Measurements from ENCODE around the gene RRP12. TPM values are rescaled to one million over a fixed set of nuclear protein-coding genes. Genes with fewer than 3 reads are reported as not detected.

The RRP12 gene
- total RNA-seq, 1 experiment from 2014 or later = 14.4 TPM

DNA sequence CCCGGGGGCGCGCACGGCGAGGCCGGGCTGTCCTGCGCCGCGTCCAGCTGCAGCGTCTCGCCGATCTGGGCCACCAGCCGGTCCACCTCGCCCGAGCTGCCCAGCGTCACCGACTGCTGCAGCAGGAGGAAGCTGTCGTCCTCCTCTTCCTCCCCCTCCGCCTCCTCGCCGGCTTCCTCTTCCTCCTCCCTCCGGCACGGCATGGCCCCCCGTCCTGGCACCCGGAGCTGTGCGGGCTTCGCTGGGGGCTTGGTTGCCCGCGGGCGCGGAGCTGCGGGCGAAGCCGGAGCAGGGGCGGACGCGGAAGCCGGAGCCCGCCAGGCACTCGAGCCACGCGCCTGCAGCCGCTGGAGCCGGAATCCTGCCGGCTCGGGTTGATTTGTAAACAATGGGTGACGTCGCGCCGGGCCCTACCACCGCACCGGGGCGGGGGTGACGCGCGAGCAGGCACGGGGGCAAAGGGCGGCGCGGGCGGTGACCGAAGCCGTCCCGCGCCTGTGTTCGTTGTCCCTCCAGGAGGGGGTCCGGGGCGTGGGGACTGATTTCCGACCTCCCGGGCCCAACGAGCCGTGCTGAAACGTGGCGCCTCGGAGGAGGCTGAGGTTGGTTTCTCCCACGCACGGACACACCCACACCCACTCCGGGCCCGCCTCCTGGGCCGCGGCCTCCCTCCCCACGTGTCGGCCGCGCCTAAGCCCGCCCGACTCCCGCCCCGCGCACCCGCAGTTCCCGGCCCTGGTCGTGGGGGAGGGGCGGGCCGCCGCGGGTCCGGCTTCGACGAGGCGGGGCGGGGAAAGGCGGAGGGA, 66.6 kb downstream of the RRP12 start, which contains the start of gene FRAT2:
FRAT2 (minus strand) TSS at position 360 of the 806 bp plus-strand sequence; CDS start at position 203, 157 bp downstream.
- DNase-seq (ENCODE audit: low spot score) = peak; percentile 71

GRCh38 chr10:97333601-97334369, 67.4 kb downstream of the RRP12 start:
- no peak for DNase-seq (ENCODE audit: low spot score)

- peak; percentile 37 for DNase-seq (ENCODE audit: low spot score)
These were observed 67.9 kb downstream of the RRP12 start for GRCh38 chr10:97333351-97333600.

- DNase-seq (ENCODE audit: low spot score) = peak; percentile 75
These were observed 68.4 kb downstream of the RRP12 start for GRCh38 chr10:97332591-97333350.

- DNase-seq (ENCODE audit: low spot score) = no peak
These were observed 69.9 kb downstream of the RRP12 start for GRCh38 chr10:97331153-97331703.

- no peak for DNase-seq (ENCODE audit: low spot score)
These were observed 71.4 kb downstream of the RRP12 start for GRCh38 chr10:97329766-97330165.

GRCh38 chr10:97328646-97329453, 72.3 kb downstream of the RRP12 start:
- no peak for DNase-seq (ENCODE audit: low spot score)

DNA sequence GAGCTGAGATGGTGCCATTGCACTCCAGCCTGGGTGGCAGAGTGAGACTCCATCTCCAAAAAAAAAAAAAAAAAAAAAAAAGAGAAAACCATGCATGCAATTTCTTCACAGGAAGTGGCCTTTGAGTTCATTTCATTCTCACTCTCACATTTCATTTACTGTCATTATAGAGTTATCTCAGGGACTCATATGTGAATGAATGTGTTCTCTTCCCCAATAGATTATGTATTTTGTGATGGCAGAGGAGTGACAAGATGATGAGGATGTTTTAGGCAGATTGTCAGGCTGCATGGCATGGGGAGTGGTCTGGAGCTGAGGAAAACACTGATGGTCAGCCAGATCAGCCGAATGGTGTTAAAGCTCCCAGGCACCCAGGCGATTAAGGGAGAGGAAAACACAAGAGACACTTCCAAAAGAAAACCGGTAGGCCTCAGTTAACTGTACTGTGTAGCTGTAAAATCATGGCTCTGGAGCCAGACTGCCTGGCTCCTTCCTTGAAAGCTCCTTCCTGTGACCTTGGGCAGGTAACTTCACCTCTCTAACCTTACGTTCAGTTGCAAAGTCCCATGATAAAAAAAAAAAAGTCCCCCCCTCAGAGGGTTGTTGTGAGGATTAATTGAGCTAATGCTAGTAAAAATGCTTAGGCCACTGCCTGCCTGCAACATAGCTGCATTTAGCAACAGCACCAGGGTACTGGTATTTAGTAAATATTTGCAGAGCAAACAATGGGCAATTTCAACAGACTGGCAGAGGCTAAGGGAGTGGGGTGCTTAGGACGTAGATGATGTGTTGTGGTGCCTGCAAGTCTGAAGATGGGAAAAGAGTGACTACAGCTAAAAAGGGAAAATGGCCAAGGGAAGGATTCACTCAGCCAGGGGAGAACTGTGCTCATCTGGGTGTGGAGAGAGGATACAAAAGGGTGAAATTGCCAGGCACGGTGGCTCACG, 73.5 kb downstream of the RRP12 start:
- DNase-seq (ENCODE audit: low spot score) = no peak

DNA sequence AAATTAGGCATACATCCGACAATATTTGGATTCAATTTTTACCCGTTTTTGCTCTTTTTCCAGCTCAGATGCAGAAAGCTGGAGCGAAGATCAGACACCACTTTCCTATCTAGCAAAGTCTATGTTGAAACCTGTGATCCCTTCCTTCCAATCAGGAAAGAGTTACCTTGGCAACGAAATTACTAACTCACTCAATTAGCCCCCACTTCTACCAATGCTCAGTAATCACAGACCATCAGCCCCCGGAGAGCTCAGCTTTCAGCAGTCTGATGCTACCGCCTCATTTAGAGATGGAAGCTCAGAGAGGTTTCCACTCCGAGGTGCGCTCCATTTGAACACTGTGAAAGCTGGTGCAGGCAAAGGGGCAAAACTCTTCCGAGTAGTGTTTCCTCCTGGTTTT, 75.4 kb downstream of the RRP12 start:
- DNase-seq (ENCODE audit: low spot score) = no peak

DNA sequence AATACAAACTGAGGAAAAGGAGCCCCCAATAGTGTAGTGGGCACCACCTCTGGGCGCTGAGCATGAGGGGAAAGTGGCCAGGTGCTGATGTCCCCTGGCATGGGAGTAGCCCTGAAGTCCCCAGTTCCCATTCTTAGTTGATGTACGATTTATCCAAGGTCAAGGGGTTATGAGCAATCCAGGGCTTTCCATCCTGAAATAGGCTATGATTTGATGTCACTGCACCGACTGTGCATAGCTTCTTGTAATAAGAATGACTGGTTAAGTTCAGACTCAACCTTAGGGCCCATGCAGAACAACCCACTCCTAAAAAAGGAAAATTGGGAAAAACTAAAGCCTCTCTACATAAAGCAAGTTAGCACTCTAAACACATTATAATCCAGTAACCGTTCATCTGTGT, 77.6 kb downstream of the RRP12 start:
- DNase-seq (ENCODE audit: low spot score) = no peak

DNA sequence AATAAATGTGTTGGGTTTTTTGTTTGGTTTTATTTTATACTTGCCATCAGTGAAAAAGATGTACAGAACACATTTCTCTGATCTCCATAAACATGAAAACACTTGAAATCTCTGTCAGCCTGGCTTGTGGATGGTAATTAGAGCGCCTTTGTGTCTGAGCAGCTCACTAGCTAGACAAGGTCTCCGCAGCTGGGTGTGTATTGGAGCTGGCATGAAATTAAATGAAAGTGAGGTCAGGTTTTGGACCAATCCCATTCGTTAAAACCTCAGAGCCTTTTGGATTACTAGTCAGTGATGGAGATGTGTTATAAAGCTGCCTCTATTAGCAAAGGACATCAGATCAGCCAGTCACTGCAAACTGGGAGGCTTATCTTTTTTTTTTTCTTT, 79.3 kb downstream of the RRP12 start:
- DNase-seq (ENCODE audit: low spot score) = no peak

DNA sequence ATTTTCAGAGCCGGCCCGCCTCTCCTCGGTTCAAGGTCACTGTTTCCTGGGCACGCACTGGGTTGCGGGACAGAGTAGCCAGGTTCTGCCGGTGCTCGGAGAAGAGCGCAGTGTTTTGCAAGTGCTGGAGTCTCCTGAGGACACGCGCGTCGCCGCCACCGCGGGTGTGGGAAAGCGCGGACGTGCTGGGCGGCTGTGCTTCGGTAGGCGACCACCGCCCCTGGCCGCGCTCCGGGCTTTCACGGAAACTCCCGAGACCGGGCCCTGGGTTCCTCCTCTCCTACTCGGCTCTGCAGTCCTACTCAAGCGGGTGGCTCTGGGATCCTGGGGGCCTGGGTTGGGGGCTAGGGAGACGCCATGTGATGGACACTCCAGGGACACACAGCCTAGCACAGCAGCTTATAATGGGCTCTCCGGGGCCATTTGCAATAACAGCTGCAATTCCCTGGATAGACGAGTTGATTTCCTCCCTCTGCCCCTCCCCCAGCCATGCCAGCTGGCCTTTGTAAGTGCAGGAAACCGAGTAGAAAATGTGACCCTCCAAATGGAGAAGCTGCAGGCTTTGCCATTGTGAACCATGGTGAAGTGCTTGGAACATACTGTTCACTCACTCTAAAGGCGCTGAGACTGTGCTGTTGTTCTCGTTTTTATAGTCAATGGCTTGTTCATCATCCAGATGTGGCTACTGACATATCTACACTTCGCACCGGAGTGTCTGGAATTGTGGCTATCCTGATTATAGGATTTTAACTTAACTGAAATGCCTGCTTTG, 79.9 kb downstream of the RRP12 start:
- DNase-seq (ENCODE audit: low spot score) = no peak

GRCh38 chr10:97320480-97321031, 80.6 kb downstream of the RRP12 start:
- no peak for DNase-seq (ENCODE audit: low spot score)

DNA sequence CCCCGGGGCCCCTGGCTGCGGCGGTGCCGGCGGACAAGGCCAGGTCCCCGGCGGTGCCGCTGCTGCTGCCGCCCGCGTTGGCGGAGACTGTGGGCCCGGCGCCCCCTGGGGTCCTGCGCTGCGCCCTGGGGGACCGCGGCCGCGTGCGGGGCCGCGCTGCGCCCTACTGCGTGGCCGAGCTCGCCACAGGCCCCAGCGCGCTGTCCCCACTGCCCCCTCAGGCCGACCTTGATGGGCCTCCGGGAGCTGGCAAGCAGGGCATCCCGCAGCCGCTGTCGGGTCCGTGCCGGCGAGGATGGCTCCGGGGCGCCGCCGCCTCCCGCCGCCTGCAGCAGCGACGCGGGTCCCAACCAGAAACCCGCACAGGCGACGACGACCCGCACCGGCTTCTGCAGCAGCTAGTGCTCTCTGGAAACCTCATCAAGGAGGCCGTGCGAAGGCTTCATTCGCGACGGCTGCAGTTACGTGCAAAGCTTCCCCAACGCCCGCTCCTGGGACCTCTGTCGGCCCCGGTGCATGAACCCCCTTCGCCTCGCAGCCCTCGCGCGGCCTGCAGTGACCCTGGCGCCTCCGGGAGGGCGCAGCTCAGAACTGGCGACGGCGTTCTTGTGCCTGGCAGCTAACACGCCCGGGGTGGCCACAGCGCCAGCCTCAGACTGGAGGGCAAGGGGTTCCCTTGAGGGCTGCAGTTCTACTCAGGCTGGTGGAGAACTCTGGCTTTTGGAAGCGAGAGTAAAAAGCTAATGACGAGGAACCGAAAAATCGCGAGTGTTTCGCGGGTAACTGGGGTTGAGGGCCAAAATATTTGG, 81.3 kb downstream of the RRP12 start:
- DNase-seq (ENCODE audit: low spot score) = no peak

DNA sequence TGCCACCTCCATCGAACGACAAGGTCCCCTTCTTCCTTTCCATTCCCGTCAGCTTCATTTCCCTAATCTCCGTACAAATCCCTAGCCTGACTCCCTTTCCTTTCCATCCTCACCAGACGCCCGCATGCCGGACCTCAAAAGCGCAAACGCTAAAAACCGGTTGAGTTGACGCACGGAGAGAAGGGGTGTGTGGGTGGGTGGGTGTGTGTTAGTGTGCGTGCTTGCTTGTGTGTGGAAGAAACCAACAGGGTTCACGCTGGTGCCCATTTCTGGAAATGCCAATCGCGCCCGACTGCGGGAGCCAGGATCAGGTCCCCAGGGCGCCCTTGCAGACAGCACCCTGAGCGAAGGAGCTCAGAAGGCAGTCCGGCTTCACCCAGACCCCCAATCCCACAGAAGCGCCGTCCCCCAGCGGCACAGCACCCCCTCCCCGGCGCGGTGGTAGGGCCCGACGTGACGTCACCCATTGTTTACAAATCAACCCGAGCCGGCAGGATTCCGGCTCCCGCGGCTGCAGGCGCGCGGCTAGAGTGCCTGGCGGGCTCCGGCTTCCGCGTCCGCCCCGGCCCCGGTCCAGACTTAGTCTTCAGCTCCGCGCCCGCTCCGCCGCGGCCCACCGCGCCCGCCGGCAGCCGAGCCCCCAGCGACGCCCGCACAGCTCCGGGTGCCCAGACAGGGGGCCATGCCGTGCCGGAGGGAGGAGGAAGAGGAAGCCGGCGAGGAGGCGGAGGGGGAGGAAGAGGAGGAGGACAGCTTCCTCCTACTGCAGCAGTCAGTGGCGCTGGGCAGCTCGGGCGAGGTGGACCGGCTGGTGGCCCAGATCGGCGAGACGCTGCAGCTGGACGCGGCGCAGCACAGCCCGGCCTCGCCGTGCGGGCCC, 82.1 kb downstream of the RRP12 start, which contains the start of gene FRAT1:
FRAT1 (plus strand) TSS at position 500 of the 880 bp plus-strand sequence; CDS start at position 683, 183 bp downstream.
- peak; percentile 66 for DNase-seq (ENCODE audit: low spot score)

DNA sequence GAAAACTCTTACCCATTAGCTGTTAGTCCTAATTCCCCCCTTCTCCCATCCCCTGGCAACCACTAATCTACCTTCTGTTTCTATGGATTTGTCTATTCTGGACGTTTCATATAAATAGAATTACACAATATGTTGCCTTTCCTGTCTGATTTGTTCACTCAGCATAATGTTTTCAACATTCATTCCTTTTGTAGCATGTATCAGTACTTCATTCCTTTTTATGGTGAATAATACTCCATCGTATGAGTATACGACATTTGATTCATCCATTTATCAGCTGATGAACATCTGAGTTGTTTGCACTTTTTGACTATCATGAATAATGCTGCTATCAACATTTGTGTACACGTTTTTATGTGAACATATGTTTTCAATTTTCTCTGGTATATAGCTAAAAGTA, 86.5 kb downstream of the RRP12 start:
- no peak for DNase-seq (ENCODE audit: low spot score)

DNA sequence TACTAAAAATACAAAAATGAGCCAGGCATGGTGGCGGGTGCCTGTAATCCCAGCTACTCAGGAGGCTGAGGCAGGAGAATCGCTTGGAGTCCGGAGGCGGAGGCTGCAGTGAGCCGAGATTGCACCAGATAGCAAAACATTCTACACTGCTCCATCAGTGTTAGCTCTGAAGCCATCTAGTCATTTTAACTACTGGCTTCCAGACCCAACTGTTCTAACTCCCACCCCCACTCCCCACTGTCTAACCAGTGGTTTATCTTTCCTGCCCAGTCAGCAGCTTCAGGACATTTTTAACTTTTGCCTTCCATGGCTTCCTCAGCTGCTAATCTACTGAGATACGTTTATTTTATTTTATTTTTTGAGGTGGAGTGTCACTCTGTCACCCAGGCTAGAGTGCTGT, 88.2 kb downstream of the RRP12 start:
- no peak for DNase-seq (ENCODE audit: low spot score)
